ENCODE data around the gene CYP4F2. TPM values are rescaled to one million over a fixed set of nuclear protein-coding genes. Genes with fewer than 3 reads are reported as not detected.

Gene CYP4F2, protein sequence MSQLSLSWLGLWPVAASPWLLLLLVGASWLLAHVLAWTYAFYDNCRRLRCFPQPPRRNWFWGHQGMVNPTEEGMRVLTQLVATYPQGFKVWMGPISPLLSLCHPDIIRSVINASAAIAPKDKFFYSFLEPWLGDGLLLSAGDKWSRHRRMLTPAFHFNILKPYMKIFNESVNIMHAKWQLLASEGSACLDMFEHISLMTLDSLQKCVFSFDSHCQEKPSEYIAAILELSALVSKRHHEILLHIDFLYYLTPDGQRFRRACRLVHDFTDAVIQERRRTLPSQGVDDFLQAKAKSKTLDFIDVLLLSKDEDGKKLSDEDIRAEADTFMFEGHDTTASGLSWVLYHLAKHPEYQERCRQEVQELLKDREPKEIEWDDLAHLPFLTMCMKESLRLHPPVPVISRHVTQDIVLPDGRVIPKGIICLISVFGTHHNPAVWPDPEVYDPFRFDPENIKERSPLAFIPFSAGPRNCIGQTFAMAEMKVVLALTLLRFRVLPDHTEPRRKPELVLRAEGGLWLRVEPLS
- total RNA-seq (under 1 TPM in 1 of 5 experiments, not detected in 4; 0.42 TPM), polyA plus RNA-seq (not detected), total RNA-seq (not detected)

GRCh38 chr19:15897738-15898276 is at the start of gene CYP4F2:
CYP4F2 (minus strand) TSS chr19:15898074; CDS start chr19:15897611, 463 bp downstream.
- H3K27me3 ChIP-seq (ENCODE audit: control insufficient read depth in 2 of 2, insufficient read depth in 2 of 2, low read length in 2 of 2), result no peaks in the 10 kb centered on the region
- H3K27me3 Mint-ChIP-seq, result peaks cover 30 to 51% (median 34%) of the 10 kb centered on the region in 5 donors
- ChIA-PET CTCF (interaction anchor here (0.5 kb wide), 1 partner anchor 526 kb away, joined by 6 read pairs; no protein-coding TSS in a partner anchor), POLR2A (no interaction called here)
- H3K4me3 Mint-ChIP-seq, result no peak within 1 kb of the TSS
- H3K4me1 ChIP-seq (ENCODE audit: control insufficient read depth in 2 of 2, insufficient read depth in 2 of 2, low read length in 2 of 2), result no peaks in the 10 kb centered on the region
- peaks cover 0 to 4% (median 0%) of the 10 kb centered on the region in 5 donors for H3K36me3 Mint-ChIP-seq
- DNase-seq, result no peak
- no peaks in the 10 kb centered on the region for H3K36me3 ChIP-seq (ENCODE audit: control insufficient read depth in 2 of 3, insufficient read depth in 3 of 3, low read length in 3 of 3)
- ATAC-seq, result no peak
- intact Hi-C loops (cut with micrococcal nuclease), result no loop called here
- no peak within 1 kb of the TSS for H3K27ac ChIP-seq (ENCODE audit: low read depth, low read length)
- H3K9me3 Mint-ChIP-seq, result peaks cover 0 to 3% (median 0%) of the 10 kb centered on the region in 11 donors
- no peak within 1 kb of the TSS for H3K4me3 ChIP-seq (ENCODE audit: low read length)
- no peaks in the 10 kb centered on the region for H3K9me3 ChIP-seq (ENCODE audit: control insufficient read depth in 2 of 3, low read length in 3 of 3)
- H3K4me1 Mint-ChIP-seq, result peaks cover 0 to 15% (median 7%) of the 10 kb centered on the region in 7 donors
- no peak within 1 kb of the TSS for H3K27ac Mint-ChIP-seq

GRCh38 chr19:15945301-15945700 is 47.4 kb upstream of the CYP4F2 start:
- Mint-ChIP-seq H3K4me3 (no peak overlapping the region), H3K27ac (no peak overlapping the region), H3K27me3 (peaks cover 23 to 65% (median 47%) of the 10 kb centered on the region in 5 donors), H3K4me1 (peaks cover 0 to 2% (median 0%) of the 10 kb centered on the region in 7 donors), H3K36me3 (peaks cover 0 to 17% (median 7%) of the 10 kb centered on the region in 5 donors), H3K9me3 (peaks cover 8 to 34% (median 16%) of the 10 kb centered on the region in 11 donors)
- Histone ChIP-seq H3K36me3 (ENCODE audit: control insufficient read depth in 2 of 3, insufficient read depth in 3 of 3, low read length in 3 of 3) (no peaks in the 10 kb centered on the region), H3K4me3 (ENCODE audit: low read length) (no peak overlapping the region), H3K27ac (ENCODE audit: low read depth, low read length) (no peak overlapping the region), H3K27me3 (ENCODE audit: control insufficient read depth in 2 of 2, insufficient read depth in 2 of 2, low read length in 2 of 2) (peaks cover 0 to 2% of the 10 kb centered on the region in 2 donors), H3K9me3 (ENCODE audit: control insufficient read depth in 2 of 3, low read length in 3 of 3) (peaks cover 0 to 9% (median 5%) of the 10 kb centered on the region in 3 experiments), H3K4me1 (ENCODE audit: control insufficient read depth in 2 of 2, insufficient read depth in 2 of 2, low read length in 2 of 2) (no peaks in the 10 kb centered on the region)
- DNase-seq (no peak), ATAC-seq (no peak)
- intact Hi-C loops (cut with micrococcal nuclease), result no loop called here
- ChIA-PET CTCF (no interaction called here), POLR2A (no interaction called here)

- Mint-ChIP-seq H3K27me3 (peaks cover 23 to 64% (median 45%) of the 10 kb centered on the region in 5 donors), H3K4me1 (peaks cover 0 to 2% (median 0%) of the 10 kb centered on the region in 7 donors)
Observed at GRCh38 chr19:15944401-15944800, 46.5 kb upstream of the CYP4F2 start.

DNA sequence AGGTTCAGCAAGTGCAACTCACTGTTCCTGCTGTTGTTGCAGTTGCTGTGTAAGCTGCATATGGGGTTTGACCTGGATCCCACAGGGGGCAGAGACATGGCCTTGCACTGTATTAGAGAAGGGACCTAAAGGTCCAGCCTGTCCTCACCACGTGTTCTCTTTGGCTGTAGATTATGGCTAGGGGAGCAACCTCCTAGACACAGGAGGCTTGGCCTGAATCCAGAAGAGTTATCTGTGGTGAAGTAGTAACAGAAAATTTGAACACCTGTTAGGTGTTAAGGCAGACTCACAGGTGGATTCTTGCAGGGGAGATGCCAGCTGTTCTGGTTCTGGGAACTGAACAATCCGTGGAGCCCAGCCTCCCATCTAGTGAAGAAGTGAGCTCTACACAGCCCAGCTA is 39.9 kb upstream of the CYP4F2 start:
- peaks cover 6 to 53% (median 27%) of the 10 kb centered on the region in 5 donors for H3K27me3 Mint-ChIP-seq
- H3K27ac ChIP-seq (ENCODE audit: low read depth, low read length), result no peak overlapping the region
- H3K4me1 Mint-ChIP-seq, result peaks cover 0 to 1% (median 0%) of the 10 kb centered on the region in 7 donors
- DNase-seq, result no peak
- no peak overlapping the region for H3K4me3 ChIP-seq (ENCODE audit: low read length)
- H3K4me3 Mint-ChIP-seq, result no peak overlapping the region
- intact Hi-C loops (cut with micrococcal nuclease), result no loop called here
- no peaks in the 10 kb centered on the region for H3K36me3 ChIP-seq (ENCODE audit: control insufficient read depth in 2 of 3, insufficient read depth in 3 of 3, low read length in 3 of 3)
- ChIA-PET POLR2A (interaction anchor here (0.6 kb wide), 1 partner anchor 1238 kb away, joined by 4 read pairs; no protein-coding TSS in a partner anchor), CTCF (no interaction called here)
- H3K9me3 ChIP-seq (ENCODE audit: control insufficient read depth in 2 of 3, low read length in 3 of 3), result no peaks in the 10 kb centered on the region
- ATAC-seq, result no peak
- H3K9me3 Mint-ChIP-seq, result peaks cover 0 to 9% (median 0%) of the 10 kb centered on the region in 11 donors
- no peak overlapping the region for H3K27ac Mint-ChIP-seq
- peaks cover 0 to 3% of the 10 kb centered on the region in 2 donors for H3K27me3 ChIP-seq (ENCODE audit: control insufficient read depth in 2 of 2, insufficient read depth in 2 of 2, low read length in 2 of 2)
- H3K36me3 Mint-ChIP-seq, result peaks cover 0 to 4% (median 0%) of the 10 kb centered on the region in 5 donors
- H3K4me1 ChIP-seq (ENCODE audit: control insufficient read depth in 2 of 2, insufficient read depth in 2 of 2, low read length in 2 of 2), result no peaks in the 10 kb centered on the region

More at GRCh38 chr19:15944401-15944800, 46.5 kb upstream of the CYP4F2 start:
- no peak overlapping the region for H3K27ac Mint-ChIP-seq
- H3K36me3 Mint-ChIP-seq, result peaks cover 0 to 16% (median 7%) of the 10 kb centered on the region in 5 donors
- Histone ChIP-seq H3K27ac (ENCODE audit: low read depth, low read length) (no peak overlapping the region), H3K4me3 (ENCODE audit: low read length) (no peak overlapping the region), H3K36me3 (ENCODE audit: control insufficient read depth in 2 of 3, insufficient read depth in 3 of 3, low read length in 3 of 3) (no peaks in the 10 kb centered on the region), H3K4me1 (ENCODE audit: control insufficient read depth in 2 of 2, insufficient read depth in 2 of 2, low read length in 2 of 2) (no peaks in the 10 kb centered on the region), H3K27me3 (ENCODE audit: control insufficient read depth in 2 of 2, insufficient read depth in 2 of 2, low read length in 2 of 2) (peaks cover 0 to 2% of the 10 kb centered on the region in 2 donors), H3K9me3 (ENCODE audit: control insufficient read depth in 2 of 3, low read length in 3 of 3) (peaks cover 0 to 6% (median 5%) of the 10 kb centered on the region in 3 experiments)
- H3K9me3 Mint-ChIP-seq, result peaks cover 6 to 27% (median 14%) of the 10 kb centered on the region in 11 donors
- ATAC-seq (no peak), DNase-seq (no peak)
- POLR2A ChIA-PET, result no interaction called here
- intact Hi-C loops (cut with micrococcal nuclease), result no loop called here
- CTCF ChIA-PET, result no interaction called here
- H3K4me3 Mint-ChIP-seq, result no peak overlapping the region

DNA sequence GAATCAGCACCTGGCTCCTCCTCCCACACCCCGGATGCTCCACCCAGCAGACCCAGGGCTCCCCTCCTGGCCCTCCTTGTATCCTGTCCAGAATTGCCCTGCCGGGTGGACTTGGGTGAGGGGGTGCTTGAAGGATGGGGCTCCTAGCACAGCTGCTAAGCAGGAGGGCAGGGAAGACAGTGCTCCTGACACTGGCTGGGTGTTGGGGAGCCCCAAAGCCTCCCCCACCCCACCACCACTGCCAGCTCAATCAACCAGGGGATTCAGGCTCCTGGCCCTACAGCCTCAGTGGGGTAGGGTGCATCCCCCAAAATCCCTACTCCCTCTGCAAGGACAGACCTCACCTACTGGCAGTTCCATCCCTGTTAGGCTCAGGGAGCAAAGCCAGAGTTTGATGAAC is 39.1 kb upstream of the CYP4F2 start:
- ATAC-seq, result no peak
- Mint-ChIP-seq H3K36me3 (peaks cover 0 to 4% (median 0%) of the 10 kb centered on the region in 5 donors), H3K27ac (no peak overlapping the region), H3K9me3 (peaks cover 0 to 9% (median 0%) of the 10 kb centered on the region in 11 donors), H3K4me3 (no peak overlapping the region), H3K27me3 (peaks cover 2 to 46% (median 23%) of the 10 kb centered on the region in 5 donors), H3K4me1 (no peaks in the 10 kb centered on the region)
- intact Hi-C loops (cut with micrococcal nuclease), result no loop called here
- H3K4me1 ChIP-seq (ENCODE audit: control insufficient read depth in 2 of 2, insufficient read depth in 2 of 2, low read length in 2 of 2), result no peaks in the 10 kb centered on the region
- POLR2A ChIA-PET, result no interaction called here
- CTCF ChIA-PET, result no interaction called here
- no peak for DNase-seq
- no peaks in the 10 kb centered on the region for H3K36me3 ChIP-seq (ENCODE audit: control insufficient read depth in 2 of 3, insufficient read depth in 3 of 3, low read length in 3 of 3)
- H3K4me3 ChIP-seq (ENCODE audit: low read length), result no peak overlapping the region
- no peak overlapping the region for H3K27ac ChIP-seq (ENCODE audit: low read depth, low read length)
- peaks cover 0 to 3% of the 10 kb centered on the region in 2 donors for H3K27me3 ChIP-seq (ENCODE audit: control insufficient read depth in 2 of 2, insufficient read depth in 2 of 2, low read length in 2 of 2)
- H3K9me3 ChIP-seq (ENCODE audit: control insufficient read depth in 2 of 3, low read length in 3 of 3), result no peaks in the 10 kb centered on the region

- Mint-ChIP-seq H3K27ac (no peak overlapping the region), H3K9me3 (peaks cover 0 to 9% (median 2%) of the 10 kb centered on the region in 11 donors), H3K27me3 (peaks cover under 1 to 44% (median 26%) of the 10 kb centered on the region in 5 donors), H3K4me3 (no peak overlapping the region), H3K4me1 (peaks cover 0 to 3% (median 0%) of the 10 kb centered on the region in 7 donors), H3K36me3 (peaks cover 0 to 4% (median 0%) of the 10 kb centered on the region in 5 donors)
- H3K4me3 ChIP-seq (ENCODE audit: low read length), result no peak overlapping the region
- ATAC-seq (no peak), DNase-seq (no peak)
- H3K27me3 ChIP-seq (ENCODE audit: control insufficient read depth in 2 of 2, insufficient read depth in 2 of 2, low read length in 2 of 2), result peaks cover 0 to 3% of the 10 kb centered on the region in 2 donors
- H3K36me3 ChIP-seq (ENCODE audit: control insufficient read depth in 2 of 3, insufficient read depth in 3 of 3, low read length in 3 of 3), result no peaks in the 10 kb centered on the region
- CTCF ChIA-PET, result no interaction called here
- intact Hi-C loops (cut with micrococcal nuclease), result no loop called here
- POLR2A ChIA-PET, result no interaction called here
- H3K4me1 ChIP-seq (ENCODE audit: control insufficient read depth in 2 of 2, insufficient read depth in 2 of 2, low read length in 2 of 2), result no peaks in the 10 kb centered on the region
- no peaks in the 10 kb centered on the region for H3K9me3 ChIP-seq (ENCODE audit: control insufficient read depth in 2 of 3, low read length in 3 of 3)
- H3K27ac ChIP-seq (ENCODE audit: low read depth, low read length), result no peak overlapping the region
Observed at GRCh38 chr19:15936173-15936572, 38.3 kb upstream of the CYP4F2 start.
